Measurements from ENCODE around the gene MAP7.

The MAP7 gene

DNA sequence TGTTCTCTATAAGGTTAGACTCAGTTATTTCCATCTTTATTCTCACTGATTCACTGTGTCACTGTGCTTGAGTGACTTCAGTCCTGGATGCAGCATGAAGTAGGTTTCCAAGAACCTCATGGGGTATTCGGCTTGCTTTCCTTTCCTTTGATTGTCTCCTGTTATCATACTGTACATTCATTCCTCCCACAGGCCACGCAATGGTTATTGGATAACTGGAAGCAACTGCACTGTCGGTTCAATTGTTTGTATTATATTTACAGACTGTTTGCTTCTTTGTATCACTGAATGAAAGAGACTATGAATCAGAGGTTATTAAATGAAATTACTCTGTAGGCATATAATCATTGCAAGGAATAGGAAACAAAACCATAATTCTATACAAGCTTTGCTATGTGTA lies 129.4 kb downstream of the MAP7 start:
- no peak overlapping the region for H3K4me3 ChIP-seq (ENCODE audit: low read length)
- H3K9ac ChIP-seq (ENCODE audit: low read length) = no peak overlapping the region
- H3K27ac ChIP-seq (ENCODE audit: low read depth, low read length) = no peak overlapping the region
- no peaks in the 10 kb centered on the region for H3K36me3 ChIP-seq (ENCODE audit: control insufficient read depth, insufficient read depth, low read length)
- H3K27me3 ChIP-seq (ENCODE audit: control insufficient read depth, insufficient read depth, low read length) = no peaks in the 10 kb centered on the region
- H3K4me1 ChIP-seq (ENCODE audit: control insufficient read depth, insufficient read depth, low read length) = no peaks in the 10 kb centered on the region

DNA sequence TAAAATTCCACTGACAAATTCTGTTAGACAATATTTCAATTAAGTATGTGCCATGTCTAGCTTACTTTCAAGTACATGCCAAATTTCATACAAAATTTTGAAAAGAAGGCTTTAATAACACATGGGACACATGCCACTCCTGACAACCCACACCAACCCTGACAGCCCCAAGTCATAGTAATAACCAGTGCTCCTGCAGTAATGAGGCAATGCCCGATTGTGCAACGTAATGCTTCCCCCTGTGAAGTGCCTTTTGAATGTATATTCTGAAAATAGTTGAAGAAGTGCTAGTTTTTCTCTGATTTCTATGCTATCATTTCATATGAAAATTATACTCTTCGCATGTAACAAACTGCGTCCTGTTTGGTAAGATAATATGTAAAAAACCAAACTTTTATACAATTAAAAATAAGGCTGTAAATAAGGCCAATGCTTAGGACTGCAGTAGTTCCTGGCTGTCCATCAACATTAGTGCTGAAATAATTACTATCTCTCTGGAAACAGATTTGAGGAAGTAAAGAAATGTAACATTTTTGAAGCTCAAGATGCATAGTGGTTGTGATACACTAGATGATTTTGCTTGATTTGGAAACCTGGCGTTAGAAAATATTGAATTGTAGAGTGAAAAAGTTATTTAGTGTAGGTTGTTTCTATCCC lies 134.7 kb downstream of the MAP7 start:
- Histone ChIP-seq H3K4me1 (ENCODE audit: control insufficient read depth, insufficient read depth, low read length) (no peaks in the 10 kb centered on the region), H3K27ac (ENCODE audit: low read depth, low read length) (no peak overlapping the region), H3K36me3 (ENCODE audit: control insufficient read depth, insufficient read depth, low read length) (no peaks in the 10 kb centered on the region)

DNA sequence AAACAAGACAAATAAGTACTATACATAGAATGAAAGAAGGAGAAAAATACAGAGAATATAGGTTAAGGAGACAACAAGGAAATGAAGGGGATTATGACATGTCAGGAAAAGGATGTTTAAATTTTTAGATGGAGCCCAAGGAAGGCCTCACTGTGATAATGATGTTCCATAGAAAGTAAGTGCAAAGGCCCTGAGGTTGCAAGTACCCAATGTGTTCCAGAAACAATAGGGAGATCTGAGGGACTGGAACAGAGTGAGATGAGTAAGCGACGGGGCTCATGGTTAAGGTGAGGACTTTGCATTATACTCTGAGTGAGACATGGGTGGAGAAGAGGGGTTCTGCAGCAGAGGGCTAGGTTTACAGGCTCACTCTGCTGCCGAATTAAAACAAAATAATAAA lies 137.8 kb downstream of the MAP7 start:
- Histone ChIP-seq H3K9ac (ENCODE audit: low read length) (no peak overlapping the region), H3K27me3 (ENCODE audit: control insufficient read depth, insufficient read depth, low read length) (no peaks in the 10 kb centered on the region), H3K36me3 (ENCODE audit: control insufficient read depth, insufficient read depth, low read length) (no peaks in the 10 kb centered on the region), H3K27ac (ENCODE audit: low read depth, low read length) (no peak overlapping the region), H3K4me3 (ENCODE audit: low read length) (no peak overlapping the region), H3K4me1 (ENCODE audit: control insufficient read depth, insufficient read depth, low read length) (no peaks in the 10 kb centered on the region)

More for the DNA sequence above, 134.7 kb downstream of the MAP7 start:
- H3K27me3 ChIP-seq (ENCODE audit: control insufficient read depth, insufficient read depth, low read length) = no peaks in the 10 kb centered on the region
- H3K4me3 ChIP-seq (ENCODE audit: low read length) = no peak overlapping the region
- no peak overlapping the region for H3K9ac ChIP-seq (ENCODE audit: low read length)

DNA sequence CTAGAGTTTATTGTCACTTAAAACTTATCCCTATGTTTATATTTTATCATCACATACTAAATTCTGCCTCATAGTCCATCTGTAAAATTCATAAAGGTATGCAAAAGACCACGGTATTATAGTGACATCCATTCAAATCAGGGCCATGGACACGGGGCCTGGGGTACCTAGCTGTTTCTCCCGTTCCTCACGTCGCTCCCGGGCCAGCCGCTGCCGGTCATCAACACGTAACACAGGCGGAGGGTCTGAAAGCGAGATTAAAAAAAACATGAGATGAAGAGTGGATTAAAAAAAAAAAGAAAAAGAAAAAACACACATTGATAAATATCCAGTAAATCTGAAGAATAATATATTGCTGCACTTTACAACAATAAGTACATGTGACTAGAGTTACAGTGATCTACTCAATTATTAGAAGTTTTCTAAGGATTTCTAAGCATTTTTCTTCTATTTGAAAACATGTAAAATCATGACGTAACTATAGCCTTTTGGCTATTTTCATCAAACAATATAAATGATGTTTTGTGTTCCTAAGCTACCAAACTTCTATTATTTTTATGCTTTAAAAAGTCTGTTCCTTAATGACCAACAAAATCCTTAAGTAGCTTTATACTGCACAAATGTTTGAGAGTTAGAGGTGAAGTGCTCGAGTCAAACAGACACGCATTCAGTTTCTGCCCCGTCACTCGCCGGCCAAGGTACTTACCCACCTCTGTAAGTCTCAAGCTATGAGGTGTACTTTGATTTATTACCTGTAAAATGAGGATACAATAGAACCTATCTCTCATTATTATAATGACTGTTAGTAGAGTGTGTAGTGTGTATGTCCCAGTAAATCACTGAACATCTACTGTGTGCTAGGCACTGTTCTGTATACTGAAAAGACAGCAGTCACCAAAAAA lies 138.5 kb downstream of the MAP7 start:
- Histone ChIP-seq H3K27me3 (ENCODE audit: control insufficient read depth, insufficient read depth, low read length) (no peaks in the 10 kb centered on the region), H3K4me1 (ENCODE audit: control insufficient read depth, insufficient read depth, low read length) (no peaks in the 10 kb centered on the region), H3K9ac (ENCODE audit: low read length) (no peak overlapping the region), H3K36me3 (ENCODE audit: control insufficient read depth, insufficient read depth, low read length) (no peaks in the 10 kb centered on the region), H3K4me3 (ENCODE audit: low read length) (no peak overlapping the region), H3K27ac (ENCODE audit: low read depth, low read length) (no peak overlapping the region)

DNA sequence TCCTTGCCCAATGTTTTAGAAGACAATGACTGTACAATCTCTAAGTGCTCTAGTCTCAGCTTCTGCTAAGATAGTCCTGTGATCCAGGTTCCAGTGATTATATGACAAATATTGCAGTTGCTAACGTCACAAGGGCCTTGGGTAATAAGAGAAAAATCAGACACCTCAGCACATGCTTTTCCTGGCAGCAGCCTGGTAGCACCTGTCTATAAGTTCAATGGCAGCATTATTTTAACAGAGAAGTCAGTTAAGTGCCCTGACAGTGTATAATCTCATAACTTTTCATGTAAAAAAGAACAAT lies 139.2 kb downstream of the MAP7 start:
- no peak overlapping the region for H3K4me3 ChIP-seq (ENCODE audit: low read length)
- no peaks in the 10 kb centered on the region for H3K4me1 ChIP-seq (ENCODE audit: control insufficient read depth, insufficient read depth, low read length)
- no peaks in the 10 kb centered on the region for H3K36me3 ChIP-seq (ENCODE audit: control insufficient read depth, insufficient read depth, low read length)
- no peak overlapping the region for H3K9ac ChIP-seq (ENCODE audit: low read length)
- H3K27ac ChIP-seq (ENCODE audit: low read depth, low read length) = no peak overlapping the region
- no peaks in the 10 kb centered on the region for H3K27me3 ChIP-seq (ENCODE audit: control insufficient read depth, insufficient read depth, low read length)

DNA sequence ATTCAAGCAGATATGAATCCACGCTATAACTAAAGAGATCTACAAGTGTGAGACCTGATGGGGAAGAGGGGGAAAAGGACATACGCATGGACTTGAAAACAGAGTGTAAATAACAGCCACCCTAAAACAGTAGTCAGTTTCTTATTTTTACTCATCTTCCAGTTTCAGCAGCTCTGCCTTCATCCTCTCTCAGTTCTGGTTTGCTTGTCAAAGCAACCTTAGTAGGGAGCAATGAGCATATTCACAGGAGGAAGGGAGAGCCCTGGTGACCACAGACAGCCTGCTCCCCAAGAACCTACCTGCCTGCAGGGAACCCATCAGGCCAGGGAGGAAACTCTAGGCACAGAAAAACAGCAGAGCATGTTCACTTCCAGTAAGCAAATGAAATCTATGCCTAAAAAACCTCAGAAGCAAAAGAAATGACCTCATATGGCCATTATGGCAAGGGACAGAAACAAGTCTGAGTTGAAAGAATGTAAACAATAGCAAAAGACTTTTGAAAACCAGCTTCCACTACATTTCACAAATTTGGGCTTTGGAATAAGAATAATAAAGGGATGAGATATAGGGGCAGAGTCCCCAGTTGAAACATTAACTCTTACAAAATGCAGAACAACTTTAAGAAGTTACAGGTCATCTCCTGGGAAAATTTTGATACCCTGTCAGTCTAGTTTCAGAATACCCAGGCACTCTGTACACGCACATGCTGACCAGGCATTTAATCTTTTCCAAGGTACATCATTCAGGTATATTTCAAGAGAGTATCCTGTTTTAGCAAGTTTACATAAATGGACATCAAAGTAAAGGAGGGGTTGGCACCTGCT lies 139.8 kb downstream of the MAP7 start:
- no peaks in the 10 kb centered on the region for H3K4me1 ChIP-seq (ENCODE audit: control insufficient read depth, insufficient read depth, low read length)
- H3K27me3 ChIP-seq (ENCODE audit: control insufficient read depth, insufficient read depth, low read length) = no peaks in the 10 kb centered on the region
- H3K4me3 ChIP-seq (ENCODE audit: low read length) = no peak overlapping the region
- H3K9ac ChIP-seq (ENCODE audit: low read length) = no peak overlapping the region
- H3K27ac ChIP-seq (ENCODE audit: low read depth, low read length) = no peak overlapping the region
- no peaks in the 10 kb centered on the region for H3K36me3 ChIP-seq (ENCODE audit: control insufficient read depth, insufficient read depth, low read length)

DNA sequence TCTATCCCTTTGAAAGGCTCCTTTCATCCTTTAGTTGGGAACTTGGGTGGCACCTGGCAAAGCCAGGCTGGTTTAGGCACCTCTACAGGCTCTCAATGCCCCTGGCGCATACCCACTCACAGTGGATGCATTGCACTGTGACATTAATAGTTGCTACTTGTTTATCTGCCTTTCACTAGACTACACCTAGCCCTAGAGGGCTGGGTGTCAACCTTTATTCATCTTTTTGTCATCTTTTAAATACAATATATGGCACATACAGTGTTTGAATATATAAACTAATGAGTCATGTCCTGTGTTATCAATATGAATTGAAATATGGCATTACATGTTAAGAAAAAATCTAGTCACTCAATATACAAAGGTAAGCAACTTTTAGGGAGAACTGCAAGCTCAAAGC lies 140.6 kb downstream of the MAP7 start:
- Histone ChIP-seq H3K9ac (ENCODE audit: low read length) (no peak overlapping the region), H3K27me3 (ENCODE audit: control insufficient read depth, insufficient read depth, low read length) (no peaks in the 10 kb centered on the region), H3K4me1 (ENCODE audit: control insufficient read depth, insufficient read depth, low read length) (no peaks in the 10 kb centered on the region), H3K27ac (ENCODE audit: low read depth, low read length) (no peak overlapping the region), H3K4me3 (ENCODE audit: low read length) (no peak overlapping the region), H3K36me3 (ENCODE audit: control insufficient read depth, insufficient read depth, low read length) (no peaks in the 10 kb centered on the region)

DNA sequence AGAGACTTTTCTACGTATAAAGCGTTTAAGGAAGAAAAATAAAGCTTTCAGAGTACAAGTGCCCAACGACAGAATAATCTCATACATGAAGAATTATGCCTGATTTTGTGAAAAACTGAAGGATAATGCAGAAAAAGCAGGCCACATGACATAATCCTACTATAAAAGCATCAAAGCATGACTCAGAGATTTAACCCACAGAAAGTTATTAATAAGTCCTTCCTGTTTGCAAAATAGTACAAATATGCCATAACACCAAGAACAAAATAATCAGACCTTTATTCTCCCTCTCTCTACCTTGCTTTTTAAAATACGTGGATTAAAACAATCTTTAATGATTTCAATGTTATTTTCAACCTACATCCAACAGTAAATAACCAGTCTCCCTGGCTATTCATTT lies 142.0 kb downstream of the MAP7 start:
- no peak overlapping the region for H3K27ac ChIP-seq (ENCODE audit: low read depth, low read length)

DNA sequence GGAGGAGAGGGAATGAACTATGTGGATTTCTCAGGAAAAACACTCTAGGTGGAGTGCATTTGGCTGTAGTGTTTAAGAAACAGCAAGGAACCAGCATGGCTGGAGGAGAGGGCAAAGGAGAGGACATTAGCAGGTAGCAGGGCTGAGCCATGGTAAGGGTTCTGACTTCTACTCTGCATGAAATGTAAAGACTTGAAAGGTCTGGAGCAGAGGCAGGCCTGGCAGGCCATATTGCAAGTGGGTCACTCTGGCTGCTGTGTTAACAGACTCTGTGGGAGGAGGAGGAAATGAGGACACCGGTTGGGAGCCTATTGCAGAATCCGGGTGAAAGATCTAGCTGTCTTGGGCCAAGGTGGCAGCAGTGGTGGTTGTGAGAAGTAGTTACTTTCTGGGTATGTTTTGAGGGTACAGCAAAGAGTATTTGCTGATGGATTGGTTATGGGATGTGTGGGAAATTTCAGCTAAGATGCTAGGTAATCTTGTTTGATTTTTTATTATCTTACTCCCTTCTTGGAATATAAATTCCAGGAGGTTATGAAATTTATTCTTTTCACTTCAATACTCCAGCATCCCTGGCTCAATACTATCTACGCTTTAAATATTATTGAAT lies 144.7 kb downstream of the MAP7 start:
- H3K27me3 ChIP-seq (ENCODE audit: control insufficient read depth, insufficient read depth, low read length) = no peaks in the 10 kb centered on the region
- no peak overlapping the region for H3K4me3 ChIP-seq (ENCODE audit: low read length)
- H3K9ac ChIP-seq (ENCODE audit: low read length) = no peak overlapping the region
- no peaks in the 10 kb centered on the region for H3K36me3 ChIP-seq (ENCODE audit: control insufficient read depth, insufficient read depth, low read length)
- no peaks in the 10 kb centered on the region for H3K4me1 ChIP-seq (ENCODE audit: control insufficient read depth, insufficient read depth, low read length)
- H3K27ac ChIP-seq (ENCODE audit: low read depth, low read length) = no peak overlapping the region

More for the DNA sequence above, 142.0 kb downstream of the MAP7 start:
- no peaks in the 10 kb centered on the region for H3K36me3 ChIP-seq (ENCODE audit: control insufficient read depth, insufficient read depth, low read length)
- no peaks in the 10 kb centered on the region for H3K4me1 ChIP-seq (ENCODE audit: control insufficient read depth, insufficient read depth, low read length)
- no peak overlapping the region for H3K9ac ChIP-seq (ENCODE audit: low read length)
- H3K4me3 ChIP-seq (ENCODE audit: low read length) = no peak overlapping the region
- no peaks in the 10 kb centered on the region for H3K27me3 ChIP-seq (ENCODE audit: control insufficient read depth, insufficient read depth, low read length)

DNA sequence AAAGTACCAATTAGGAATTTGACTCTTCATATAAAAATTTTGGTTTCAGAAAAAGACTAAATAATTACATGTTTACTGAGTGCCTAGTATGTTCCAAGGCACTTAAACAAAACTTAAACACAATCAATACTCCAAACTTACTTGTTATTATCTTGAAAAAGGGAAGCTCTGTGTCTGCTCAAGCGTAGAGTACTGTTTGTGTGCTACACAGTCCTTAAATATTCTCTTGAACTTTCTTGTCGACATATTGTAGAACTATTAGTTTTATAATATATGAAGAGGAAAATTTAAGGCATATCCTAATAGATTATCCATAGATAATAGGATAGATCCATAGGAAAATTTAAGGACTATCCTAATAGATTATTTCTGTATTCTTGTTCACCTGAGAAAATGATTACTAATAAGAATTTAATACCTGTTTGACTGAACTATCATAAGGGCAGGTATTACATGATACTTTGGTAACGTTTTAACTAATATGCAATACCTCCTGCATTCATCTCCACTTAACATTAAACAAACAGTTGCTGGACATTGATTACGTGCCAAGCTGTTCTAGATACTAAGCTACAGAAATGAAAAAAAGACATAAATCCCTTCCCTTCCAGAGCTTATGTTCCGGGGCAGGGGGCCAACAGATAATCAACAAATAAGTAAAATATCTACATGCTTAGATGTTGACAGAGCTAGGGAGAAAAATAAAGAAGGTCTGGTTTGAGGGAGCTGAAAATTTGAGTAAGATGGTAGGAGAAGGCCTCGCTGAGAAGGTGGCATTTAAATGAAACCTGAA lies 145.4 kb downstream of the MAP7 start:
- Histone ChIP-seq H3K36me3 (ENCODE audit: control insufficient read depth, insufficient read depth, low read length) (no peaks in the 10 kb centered on the region), H3K4me1 (ENCODE audit: control insufficient read depth, insufficient read depth, low read length) (no peaks in the 10 kb centered on the region), H3K4me3 (ENCODE audit: low read length) (no peak overlapping the region), H3K9ac (ENCODE audit: low read length) (no peak overlapping the region), H3K27ac (ENCODE audit: low read depth, low read length) (no peak overlapping the region), H3K27me3 (ENCODE audit: control insufficient read depth, insufficient read depth, low read length) (no peaks in the 10 kb centered on the region)

DNA sequence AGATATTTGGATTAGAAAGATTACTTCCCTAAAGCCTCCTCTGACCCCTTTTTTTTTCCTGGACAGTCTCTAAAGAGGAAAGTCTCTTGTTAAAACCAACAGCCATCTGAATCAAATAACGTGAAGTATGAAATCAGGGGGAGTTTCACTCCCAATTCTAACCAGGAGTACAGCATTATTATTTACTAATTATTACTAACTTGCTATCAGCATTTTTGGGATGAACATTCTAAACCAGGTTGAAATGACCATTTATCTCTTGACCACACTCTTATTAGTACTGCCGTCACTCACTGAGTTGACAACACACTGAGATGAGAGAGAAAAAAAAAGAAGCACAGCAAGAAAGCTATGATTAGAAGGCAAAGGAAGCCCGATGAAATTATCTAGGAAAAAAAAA lies 146.2 kb downstream of the MAP7 start:
- no peaks in the 10 kb centered on the region for H3K4me1 ChIP-seq (ENCODE audit: control insufficient read depth, insufficient read depth, low read length)
- no peaks in the 10 kb centered on the region for H3K27me3 ChIP-seq (ENCODE audit: control insufficient read depth, insufficient read depth, low read length)
- H3K4me3 ChIP-seq (ENCODE audit: low read length) = no peak overlapping the region
- no peak overlapping the region for H3K9ac ChIP-seq (ENCODE audit: low read length)
- no peak overlapping the region for H3K27ac ChIP-seq (ENCODE audit: low read depth, low read length)
- no peaks in the 10 kb centered on the region for H3K36me3 ChIP-seq (ENCODE audit: control insufficient read depth, insufficient read depth, low read length)

Data from rectal smooth muscle tissue (tissue), 1 donor.